ENCODE results near the gene ROR1.
"Not testable (repeated sequence)": the region's sequence is repeated elsewhere in the genome, so short reads cannot be mapped to it uniquely, and the experiment has no call there.

The ROR1 gene

GRCh38 chr1:63792152-63792551 is 18.3 kb downstream of the ROR1 start:
- no peak for DNase-seq

- DNase-seq: no peak
These were observed 20.0 kb downstream of the ROR1 start for GRCh38 chr1:63793741-63794240.

- DNase-seq: no peak
These were observed 20.5 kb downstream of the ROR1 start for GRCh38 chr1:63794354-63794753.

- DNase-seq: no peak
These were observed 21.1 kb downstream of the ROR1 start for GRCh38 chr1:63794939-63795378.

GRCh38 chr1:63795455-63795854 is 21.6 kb downstream of the ROR1 start:
- no peak for DNase-seq

GRCh38 chr1:63797056-63797726 is 23.4 kb downstream of the ROR1 start:
- no peak for DNase-seq

- no peak for DNase-seq
These were observed 24.5 kb downstream of the ROR1 start for GRCh38 chr1:63798284-63798683.

GRCh38 chr1:63799307-63799706 is 25.5 kb downstream of the ROR1 start:
- no peak for DNase-seq

- peak in 1 of 56 donors; percentile 8 for DNase-seq
These were observed 26.0 kb downstream of the ROR1 start for GRCh38 chr1:63799820-63800219.

- no peak for DNase-seq
These were observed 28.3 kb downstream of the ROR1 start for GRCh38 chr1:63802109-63802508.

- no peak for DNase-seq
These were observed 31.1 kb downstream of the ROR1 start for GRCh38 chr1:63804829-63805484.

- no peak for DNase-seq
These were observed 33.2 kb downstream of the ROR1 start for GRCh38 chr1:63807046-63807445.

GRCh38 chr1:63810936-63811469 is 37.2 kb downstream of the ROR1 start:
- no peak for DNase-seq

GRCh38 chr1:63812071-63812700 is 38.4 kb downstream of the ROR1 start:
- DNase-seq: no peak

- peak in 4 of 56 donors; percentile 7 to 11 (median 8) for DNase-seq
These were observed 40.0 kb downstream of the ROR1 start for GRCh38 chr1:63813829-63814277.

GRCh38 chr1:63816217-63816815 is 42.5 kb downstream of the ROR1 start:
- DNase-seq: not testable (repeated sequence)

GRCh38 chr1:63817152-63817667 is 43.4 kb downstream of the ROR1 start:
- no peak for DNase-seq

GRCh38 chr1:63817700-63818099 is 43.9 kb downstream of the ROR1 start:
- DNase-seq: no peak

GRCh38 chr1:63818567-63819325 is 44.9 kb downstream of the ROR1 start:
- DNase-seq: no peak

GRCh38 chr1:63819795-63820194 is 46.0 kb downstream of the ROR1 start:
- DNase-seq: no peak

Data from amygdala (tissue), 56 donors.